H9 (cell line): Measurements from ENCODE around the gene PPP1CA. TPM values are rescaled to one million over a fixed set of nuclear protein-coding genes. Genes with fewer than 3 reads are reported as not detected.

Source experiments
- DNase-seq: peaks from one replicate; pipeline ENCODE4 v3.0.0-alpha.2; 2017
- H2AFZ ChIP-seq: one replicate; pipeline ENCODE4 v1.6.1; 2013; ENCODE audit warnings: mild to moderate bottlenecking, low read length, control low read depth, moderate library complexity
- H2AK5ac ChIP-seq: 2 replicates; pipeline ENCODE4 v1.6.1; 2013; ENCODE audit warnings: low read length, control low read depth, mixed read lengths; ENCODE audit not compliant: insufficient read length
- H2BK120ac ChIP-seq: one replicate; pipeline ENCODE4 v1.6.1; 2013; ENCODE audit warnings: low read depth, mild to moderate bottlenecking, low read length, control low read depth, inconsistent platforms; ENCODE audit not compliant: poor library complexity, severe bottlenecking
- H2BK12ac ChIP-seq: 2 replicates; pipeline ENCODE4 v1.6.1; 2013; ENCODE audit warnings: low read length, control low read depth, mixed read lengths, low read depth; ENCODE audit not compliant: insufficient read length
- H2BK15ac ChIP-seq: 2 replicates; pipeline ENCODE4 v1.6.1; 2013; ENCODE audit warnings: low read depth, low read length, control low read depth
- H2BK20ac ChIP-seq: one replicate; pipeline ENCODE4 v1.6.1; 2013; ENCODE audit warnings: low read depth, mild to moderate bottlenecking, low read length, control low read depth, inconsistent platforms; ENCODE audit not compliant: poor library complexity, severe bottlenecking
- H2BK5ac ChIP-seq: 2 replicates; pipeline ENCODE4 v1.6.1; 2013; ENCODE audit warnings: low read length, control low read depth, mixed read lengths; ENCODE audit not compliant: insufficient read length
- H3K14ac ChIP-seq: 2 replicates; pipeline ENCODE4 v1.6.1; 2013; ENCODE audit warnings: low read length, control low read depth; ENCODE audit not compliant: insufficient read depth
- H3K18ac ChIP-seq: 2 replicates; pipeline ENCODE4 v1.6.1; 2013; ENCODE audit warnings: low read depth, mild to moderate bottlenecking, mixed read lengths, low read length, control low read depth; ENCODE audit not compliant: insufficient read length
- H3K23ac ChIP-seq: 2 replicates; pipeline ENCODE4 v1.6.1; 2013; ENCODE audit warnings: low read length, control low read depth, mixed read lengths, low read depth; ENCODE audit not compliant: insufficient read length
- H3K23me2 ChIP-seq: 2 replicates; pipeline ENCODE4 v1.6.1; 2013; ENCODE audit warnings: low read depth, mild to moderate bottlenecking, mixed read lengths, low read length, control low read depth; ENCODE audit not compliant: insufficient read length, poor library complexity, severe bottlenecking
- H3K27ac ChIP-seq: 2 replicates; pipeline ENCODE4 v1.5.1; 2013; ENCODE audit warnings: low read length, control low read depth, mixed read lengths, low read depth; ENCODE audit not compliant: insufficient read length
- H3K27me3 ChIP-seq: 2 replicates; pipeline ENCODE4 v1.6.1; 2013; ENCODE audit warnings: low read length, control low read depth, inconsistent platforms; ENCODE audit not compliant: insufficient read depth
- H3K4ac ChIP-seq: 2 replicates; pipeline ENCODE4 v1.6.1; 2013; ENCODE audit warnings: low read depth, mild to moderate bottlenecking, control low read depth, inconsistent platforms, low read length, moderate library complexity
- H3K4me1 ChIP-seq: 2 replicates; pipeline ENCODE4 v1.6.1; 2013; ENCODE audit warnings: low read length, control low read depth, inconsistent platforms; ENCODE audit not compliant: insufficient read depth
- H3K4me2 ChIP-seq: 2 replicates; pipeline ENCODE4 v1.6.1; 2013; ENCODE audit warnings: low read length, control low read depth, mixed read lengths; ENCODE audit not compliant: insufficient read length, insufficient read depth
- H3K56ac ChIP-seq: 2 replicates; pipeline ENCODE4 v1.6.1; 2013; ENCODE audit warnings: low read depth, mild to moderate bottlenecking, mixed read lengths, low read length, control low read depth; ENCODE audit not compliant: insufficient read length
- H3K79me1 ChIP-seq: 2 replicates; pipeline ENCODE4 v1.6.1; 2013; ENCODE audit warnings: low read depth, mild to moderate bottlenecking, moderate library complexity, low read length, control low read depth, inconsistent platforms; ENCODE audit not compliant: insufficient read depth, poor library complexity, severe bottlenecking
- H3K79me2 ChIP-seq: 2 replicates; pipeline ENCODE4 v1.6.1; 2013; ENCODE audit warnings: low read length, control low read depth, inconsistent platforms; ENCODE audit not compliant: insufficient read depth
- H3K9ac ChIP-seq: 2 replicates; pipeline ENCODE4 v1.6.1; 2013; ENCODE audit warnings: low read length, control low read depth, mixed read lengths; ENCODE audit not compliant: insufficient read length; ENCODE audit errors: extremely low read depth
- H3K9me3 ChIP-seq: one replicate; pipeline ENCODE4 v1.6.1; 2013; ENCODE audit warnings: low read depth, low read length, inconsistent platforms; ENCODE audit not compliant: control insufficient read depth
- H3T11ph ChIP-seq: one replicate; pipeline ENCODE4 v1.6.1; 2013; ENCODE audit warnings: mild to moderate bottlenecking, low read length, control low read depth, inconsistent platforms
- H4K20me1 ChIP-seq: one replicate; pipeline ENCODE4 v1.6.1; 2013; ENCODE audit not compliant: control insufficient read depth, insufficient read length, insufficient read depth
- H4K5ac ChIP-seq: 2 replicates; pipeline ENCODE4 v1.6.1; 2013; ENCODE audit warnings: low read depth, mild to moderate bottlenecking, mixed read lengths, low read length, control low read depth; ENCODE audit not compliant: insufficient read length
- H4K8ac ChIP-seq: replicated peaks from 2 replicates; pipeline ENCODE4 v1.6.1; 2013; ENCODE audit warnings: low read length, control low read depth, mixed read lengths, low read depth; ENCODE audit not compliant: insufficient read length
- H4K91ac ChIP-seq: 2 replicates; pipeline ENCODE4 v1.6.1; 2013; ENCODE audit warnings: low read depth, mild to moderate bottlenecking, moderate library complexity, mixed read lengths, low read length, control low read depth; ENCODE audit not compliant: insufficient read length
- H3K27ac Mint-ChIP-seq, 3 experiments: 2 replicates in 2 of 3; 3 replicates in 1 of 3; pipeline ENCODE4 v1.8.0; 2020 to 2021; ENCODE audit warnings: mixed read lengths in 3 of 3, mild to moderate bottlenecking in 1 of 3, moderate library complexity in 1 of 3
- H3K27me3 Mint-ChIP-seq: 2 replicates; pipeline ENCODE4 v1.8.0; 2021; ENCODE audit warnings: low read depth, mild to moderate bottlenecking, moderate library complexity, mixed read lengths
- H3K36me3 Mint-ChIP-seq, 3 experiments: 2 replicates in 2 of 3; 3 replicates in 1 of 3; pipeline ENCODE4 v1.8.0; 2020 to 2021; ENCODE audit warnings: low read depth in 3 of 3, mixed read lengths in 3 of 3; ENCODE audit not compliant: insufficient read depth in 1 of 3
- H3K4me1 Mint-ChIP-seq, 2 experiments: 2 replicates each; pipeline ENCODE4 v1.8.0; 2020; ENCODE audit warnings: mixed read lengths in 2 of 2
- H3K4me3 Mint-ChIP-seq, 2 experiments: 2 replicates in 1 of 2; 3 replicates in 1 of 2; pipeline ENCODE4 v1.8.0; 2020 to 2021; ENCODE audit warnings: mild to moderate bottlenecking in 2 of 2, mixed read lengths in 2 of 2, moderate library complexity in 1 of 2
- H3K9me3 Mint-ChIP-seq, 2 experiments: 2 replicates in 1 of 2; 3 replicates in 1 of 2; pipeline ENCODE4 v1.8.0; 2020; ENCODE audit warnings: mild to moderate bottlenecking in 2 of 2, mixed read lengths in 2 of 2, moderate library complexity in 1 of 2
- CTCF ChIP-seq: fragments of 200-600 bp; sonication (generic); conservative IDR thresholded peaks from 3 replicates; pipeline ENCODE4 v1.8.0; 2021; ENCODE audit warnings: antibody characterized with exemption, mild to moderate bottlenecking
- WGBS: extraction: QIAGEN DNeasy Blood & Tissue Kit; methylation state at CpG from one replicate; pipeline ENCODE4 v1.1.7; 2013; ENCODE audit warnings: missing lambda C conversion rate, low lambda C conversion rate, mixed read lengths; ENCODE audit not compliant: insufficient read length; ENCODE audit errors: extremely low coverage; 5-methylcytosine and 5-hydroxymethylcytosine counted together
- total RNA-seq: library from RNA; stranded (reverse); gene quantifications from 2 replicates; pipeline ENCODE4 v1.2.1, GENCODE V29; 2021

Gene PPP1CA
- total RNA-seq, 1 experiment from 2014 or later = 205 TPM

GRCh38 chr11:67409261-67409666, 7.6 kb upstream of the PPP1CA start:
- Histone ChIP-seq H2BK15ac (no peak overlapping the region), H2AK5ac (no peak overlapping the region), H3K23ac (no peak overlapping the region), H3K79me2 (no peaks in the 10 kb centered on the region), H3K27me3 (no peaks in the 10 kb centered on the region), H3K9me3 (no peaks in the 10 kb centered on the region), H3K4ac (no peak overlapping the region), H3K14ac (no peak overlapping the region), H3K79me1 (no peaks in the 10 kb centered on the region), H3K23me2 (no peaks in the 10 kb centered on the region), H2BK20ac (no peak overlapping the region), H2BK12ac (no peak overlapping the region), H4K8ac (no peak overlapping the region), H3K9ac (no peak overlapping the region), H4K91ac (no peak overlapping the region), H4K5ac (no peak overlapping the region), H3K27ac (no peak overlapping the region), H3K4me1 (no peaks in the 10 kb centered on the region), H3K4me2 (no peak overlapping the region), H4K20me1 (no peaks in the 10 kb centered on the region), H2BK120ac (no peak overlapping the region), H3T11ph (no peak overlapping the region), H3K18ac (no peak overlapping the region), H3K56ac (no peak overlapping the region), H2BK5ac (no peak overlapping the region), H2AFZ (no peak overlapping the region)
- H3K27ac Mint-ChIP-seq = no peak overlapping the region
- H3K4me3 Mint-ChIP-seq = no peak overlapping the region
- TF ChIP-seq CTCF = no peak
- H3K27me3 Mint-ChIP-seq = peaks cover 49% of the 10 kb centered on the region
- DNase-seq = no peak
- peaks cover 14 to 28% of the 10 kb centered on the region in 2 experiments for H3K4me1 Mint-ChIP-seq
- H3K9me3 Mint-ChIP-seq = no peaks in the 10 kb centered on the region
- no peaks in the 10 kb centered on the region for H3K36me3 Mint-ChIP-seq
- WGBS = no CpG with 5 or more reads among the region's 24 CpGs
